Ovary (tissue), 3 donors: ENCODE measurements around the gene IL18R1.

Experiments
- CTCF ChIP-seq, 3 donors: fragments of 450-650 bp in 2 of 3; fragments of 200-600 bp in 1 of 3; IDR thresholded peaks; one replicate each; pipeline versions ENCODE4 v1.5.1 to v1.8.0; 2016 to 2022; ENCODE audit warnings: antibody characterized with exemption in 3 of 3, mild to moderate bottlenecking in 1 of 3
- POLR2A ChIP-seq: fragments of 450-650 bp; IDR thresholded peaks from one replicate; pipeline ENCODE4 v1.6.1; 2017; ENCODE audit warnings: antibody characterized with exemption, mild to moderate bottlenecking, moderate library complexity
- donor health status: DM: no; HTN: no; CAD: no.

DNA sequence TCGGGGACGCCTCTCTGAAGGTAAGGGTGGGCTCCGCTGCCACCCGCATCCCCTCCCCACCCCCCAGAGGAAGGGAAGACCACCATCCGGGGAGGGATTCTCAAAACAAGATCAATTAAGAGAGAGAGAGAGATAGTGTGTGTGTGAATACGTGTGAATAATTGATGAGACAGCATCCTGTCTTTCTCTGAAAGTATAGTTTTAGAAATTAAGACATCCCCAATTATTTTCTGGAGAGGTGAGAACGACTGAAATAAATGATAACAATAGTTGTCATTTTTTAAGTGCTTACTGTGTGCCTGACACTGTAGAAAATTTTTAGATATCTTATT lies 751 bp downstream of the IL18R1 start:
- TF ChIP-seq CTCF (IDR thresholded peaks at IDR 0.05) (no peak), POLR2A (no peak)
